ENCODE measurements around the gene SON. TPM values are rescaled to one million over a fixed set of nuclear protein-coding genes. Genes with fewer than 3 reads are reported as not detected.
"Not testable (repeated sequence)": the region's sequence is repeated elsewhere in the genome, so short reads cannot be mapped to it uniquely, and the experiment has no call there.

SON gene
- total RNA-seq, 1 experiment from 2014 or later = 183 TPM

DNA sequence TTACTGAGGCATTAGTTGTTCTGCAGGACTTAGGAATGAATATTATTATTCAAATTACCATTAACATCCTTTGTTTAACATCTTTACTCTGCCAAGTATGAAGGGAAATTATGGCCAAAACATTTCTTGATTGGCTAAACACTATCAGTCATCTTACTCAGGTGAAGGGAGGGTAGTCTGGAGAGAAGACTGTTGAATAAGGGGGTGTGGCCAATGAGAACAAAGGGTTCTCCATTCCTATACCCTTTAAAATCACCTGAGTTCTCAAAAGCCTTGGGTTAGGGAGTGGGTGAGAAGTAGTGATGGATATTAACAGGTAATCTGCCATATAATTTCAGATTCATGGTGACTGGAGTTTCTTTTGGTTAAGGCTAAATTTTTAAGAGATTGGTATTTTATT, 79.4 kb downstream of the SON start:
- no TSS peak for BruUV-seq (replicated peaks)
- ATAC-seq (no peak), DNase-seq (ENCODE audit: low read depth, low spot score) (no peak)
- TF ChIP-seq POLR2AphosphoS5 (IDR thresholded peaks at IDR 0.05; ENCODE audit: low read depth, low read length) = no peak
- TF ChIP-seq, protein P1, sequence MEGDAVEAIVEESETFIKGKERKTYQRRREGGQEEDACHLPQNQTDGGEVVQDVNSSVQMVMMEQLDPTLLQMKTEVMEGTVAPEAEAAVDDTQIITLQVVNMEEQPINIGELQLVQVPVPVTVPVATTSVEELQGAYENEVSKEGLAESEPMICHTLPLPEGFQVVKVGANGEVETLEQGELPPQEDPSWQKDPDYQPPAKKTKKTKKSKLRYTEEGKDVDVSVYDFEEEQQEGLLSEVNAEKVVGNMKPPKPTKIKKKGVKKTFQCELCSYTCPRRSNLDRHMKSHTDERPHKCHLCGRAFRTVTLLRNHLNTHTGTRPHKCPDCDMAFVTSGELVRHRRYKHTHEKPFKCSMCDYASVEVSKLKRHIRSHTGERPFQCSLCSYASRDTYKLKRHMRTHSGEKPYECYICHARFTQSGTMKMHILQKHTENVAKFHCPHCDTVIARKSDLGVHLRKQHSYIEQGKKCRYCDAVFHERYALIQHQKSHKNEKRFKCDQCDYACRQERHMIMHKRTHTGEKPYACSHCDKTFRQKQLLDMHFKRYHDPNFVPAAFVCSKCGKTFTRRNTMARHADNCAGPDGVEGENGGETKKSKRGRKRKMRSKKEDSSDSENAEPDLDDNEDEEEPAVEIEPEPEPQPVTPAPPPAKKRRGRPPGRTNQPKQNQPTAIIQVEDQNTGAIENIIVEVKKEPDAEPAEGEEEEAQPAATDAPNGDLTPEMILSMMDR (IDR thresholded peaks at IDR 0.05) = no peak
- no peak for TF ChIP-seq SIN3A (IDR thresholded peaks at IDR 0.05; ENCODE audit: borderline replicate concordance, insufficient read depth, low read depth, low read length)
- TF ChIP-seq, protein P2, sequence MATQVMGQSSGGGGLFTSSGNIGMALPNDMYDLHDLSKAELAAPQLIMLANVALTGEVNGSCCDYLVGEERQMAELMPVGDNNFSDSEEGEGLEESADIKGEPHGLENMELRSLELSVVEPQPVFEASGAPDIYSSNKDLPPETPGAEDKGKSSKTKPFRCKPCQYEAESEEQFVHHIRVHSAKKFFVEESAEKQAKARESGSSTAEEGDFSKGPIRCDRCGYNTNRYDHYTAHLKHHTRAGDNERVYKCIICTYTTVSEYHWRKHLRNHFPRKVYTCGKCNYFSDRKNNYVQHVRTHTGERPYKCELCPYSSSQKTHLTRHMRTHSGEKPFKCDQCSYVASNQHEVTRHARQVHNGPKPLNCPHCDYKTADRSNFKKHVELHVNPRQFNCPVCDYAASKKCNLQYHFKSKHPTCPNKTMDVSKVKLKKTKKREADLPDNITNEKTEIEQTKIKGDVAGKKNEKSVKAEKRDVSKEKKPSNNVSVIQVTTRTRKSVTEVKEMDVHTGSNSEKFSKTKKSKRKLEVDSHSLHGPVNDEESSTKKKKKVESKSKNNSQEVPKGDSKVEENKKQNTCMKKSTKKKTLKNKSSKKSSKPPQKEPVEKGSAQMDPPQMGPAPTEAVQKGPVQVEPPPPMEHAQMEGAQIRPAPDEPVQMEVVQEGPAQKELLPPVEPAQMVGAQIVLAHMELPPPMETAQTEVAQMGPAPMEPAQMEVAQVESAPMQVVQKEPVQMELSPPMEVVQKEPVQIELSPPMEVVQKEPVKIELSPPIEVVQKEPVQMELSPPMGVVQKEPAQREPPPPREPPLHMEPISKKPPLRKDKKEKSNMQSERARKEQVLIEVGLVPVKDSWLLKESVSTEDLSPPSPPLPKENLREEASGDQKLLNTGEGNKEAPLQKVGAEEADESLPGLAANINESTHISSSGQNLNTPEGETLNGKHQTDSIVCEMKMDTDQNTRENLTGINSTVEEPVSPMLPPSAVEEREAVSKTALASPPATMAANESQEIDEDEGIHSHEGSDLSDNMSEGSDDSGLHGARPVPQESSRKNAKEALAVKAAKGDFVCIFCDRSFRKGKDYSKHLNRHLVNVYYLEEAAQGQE (IDR thresholded peaks at IDR 0.05; ENCODE audit: insufficient read depth in 1 of 2, low read depth in 2 of 2, low read length in 1 of 2) = no peak
- no peak for TF ChIP-seq TCF7L2 (IDR thresholded peaks at IDR 0.05; ENCODE audit: low read depth, low read length)
- in situ Hi-C loops (cut with HindIII; ENCODE audit: low pct_unique_long_range_greater_than_20kb, low sequenced_read_pairs) = no loop called here
- ChIA-PET POLR2A (no interaction called here), CTCF (interaction anchor here (0.7 kb wide), 1 partner anchor 12 kb away, joined by 4 read pairs; no protein-coding TSS in a partner anchor)
- Histone ChIP-seq H3K27me3 (ENCODE audit: control insufficient read depth, insufficient read depth, low read length) (no peaks in the 10 kb centered on the region), H3K4me3 (ENCODE audit: low read depth in 2 of 2, low read length in 2 of 2) (no peak overlapping the region), H3K27ac (ENCODE audit: low read length) (no peak overlapping the region), H3K36me3 (ENCODE audit: control insufficient read depth, insufficient read depth, low read length) (peaks cover 9% of the 10 kb centered on the region), H3K9me3 (ENCODE audit: control insufficient read depth, insufficient read depth, low read depth, low read length) (no peaks in the 10 kb centered on the region), H3K4me1 (ENCODE audit: control insufficient read depth, insufficient read depth, low read length) (no peaks in the 10 kb centered on the region)
- intact Hi-C loops (cut with micrococcal nuclease; ENCODE audit: unreplicated experiment) = no loop called here

DNA sequence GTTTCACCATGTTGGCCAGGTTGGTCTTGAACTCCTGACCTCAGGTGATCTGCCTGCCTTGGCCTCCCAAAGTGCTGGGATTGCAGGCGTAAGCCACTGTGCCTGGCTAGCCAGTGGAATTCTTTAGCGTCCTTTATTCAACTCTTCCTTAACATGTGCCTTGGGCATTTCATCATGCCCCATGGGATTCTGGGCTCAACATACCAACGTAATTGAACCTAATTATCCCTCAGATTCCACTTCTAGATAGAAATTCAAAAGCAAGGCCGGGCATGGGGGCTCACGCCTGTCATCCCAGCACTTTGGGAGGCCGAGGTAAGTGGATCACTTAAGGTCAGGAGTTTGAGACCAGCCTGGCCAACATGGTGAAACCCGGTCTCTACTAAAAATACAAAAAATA, 83.3 kb downstream of the SON start:
- intact Hi-C loops (cut with micrococcal nuclease; ENCODE audit: unreplicated experiment); H3K4me3 ChIP-seq (ENCODE audit: low read depth in 2 of 2, low read length in 2 of 2); H3K27ac ChIP-seq (ENCODE audit: low read length); H3K27me3 ChIP-seq (ENCODE audit: control insufficient read depth, insufficient read depth, low read length); ATAC-seq; H3K9me3 ChIP-seq (ENCODE audit: control insufficient read depth, insufficient read depth, low read depth, low read length); CTCF ChIA-PET; BruUV-seq (replicated peaks); in situ Hi-C loops (cut with HindIII; ENCODE audit: low pct_unique_long_range_greater_than_20kb, low sequenced_read_pairs); H3K4me1 ChIP-seq (ENCODE audit: control insufficient read depth, insufficient read depth, low read length); DNase-seq (ENCODE audit: low read depth, low spot score): not testable (repeated sequence)
- peaks cover 11% of the 10 kb centered on the region; the same call in 1 of the 2 replicates for H3K36me3 ChIP-seq (ENCODE audit: control insufficient read depth, insufficient read depth, low read length)
- POLR2A ChIA-PET = interaction anchor here (0.6 to 0.7 kb wide), 2 partner anchors 33 to 179 kb away, joined by 3 to 7 read pairs; no protein-coding TSS in a partner anchor

Other genes with a start within 250 kb of the SON start
- gene IFNAR1, start 218.1 kb upstream of the SON start, total RNA-seq (2021; ENCODE audit: unreplicated experiment) = 23.8 TPM
- gene IFNGR2, start 139.6 kb upstream of the SON start, total RNA-seq (2021; ENCODE audit: unreplicated experiment) = 47.9 TPM
- 18.5 TPM for gene TMEM50B, start 63.1 kb upstream of the SON start, total RNA-seq (2021; ENCODE audit: unreplicated experiment)
- gene DNAJC28, start 51.3 kb upstream of the SON start, total RNA-seq (2021; ENCODE audit: unreplicated experiment) = 1.5 TPM
- 132 TPM for gene GART, start 921 bp upstream of the SON start, total RNA-seq (2021; ENCODE audit: unreplicated experiment)
- 21.9 TPM for gene DONSON, start 45.6 kb downstream of the SON start, total RNA-seq (2021; ENCODE audit: unreplicated experiment)
- 24.8 TPM for gene CRYZL1, start 98.7 kb downstream of the SON start, total RNA-seq (2021; ENCODE audit: unreplicated experiment)
- 50.3 TPM for gene ITSN1, start 99.5 kb downstream of the SON start, total RNA-seq (2021; ENCODE audit: unreplicated experiment)